GM21360 (cell line): ENCODE results near the gene RCSD1.

ENCODE experiments used
- ATAC-seq: cut with Tn5 transposase; IDR thresholded peaks from one replicate; pipeline ENCODE4 v1.9.1; 2021; ENCODE audit warnings: mild to moderate bottlenecking, moderate library complexity; ENCODE audit not compliant: unreplicated experiment

The RCSD1 gene

DNA sequence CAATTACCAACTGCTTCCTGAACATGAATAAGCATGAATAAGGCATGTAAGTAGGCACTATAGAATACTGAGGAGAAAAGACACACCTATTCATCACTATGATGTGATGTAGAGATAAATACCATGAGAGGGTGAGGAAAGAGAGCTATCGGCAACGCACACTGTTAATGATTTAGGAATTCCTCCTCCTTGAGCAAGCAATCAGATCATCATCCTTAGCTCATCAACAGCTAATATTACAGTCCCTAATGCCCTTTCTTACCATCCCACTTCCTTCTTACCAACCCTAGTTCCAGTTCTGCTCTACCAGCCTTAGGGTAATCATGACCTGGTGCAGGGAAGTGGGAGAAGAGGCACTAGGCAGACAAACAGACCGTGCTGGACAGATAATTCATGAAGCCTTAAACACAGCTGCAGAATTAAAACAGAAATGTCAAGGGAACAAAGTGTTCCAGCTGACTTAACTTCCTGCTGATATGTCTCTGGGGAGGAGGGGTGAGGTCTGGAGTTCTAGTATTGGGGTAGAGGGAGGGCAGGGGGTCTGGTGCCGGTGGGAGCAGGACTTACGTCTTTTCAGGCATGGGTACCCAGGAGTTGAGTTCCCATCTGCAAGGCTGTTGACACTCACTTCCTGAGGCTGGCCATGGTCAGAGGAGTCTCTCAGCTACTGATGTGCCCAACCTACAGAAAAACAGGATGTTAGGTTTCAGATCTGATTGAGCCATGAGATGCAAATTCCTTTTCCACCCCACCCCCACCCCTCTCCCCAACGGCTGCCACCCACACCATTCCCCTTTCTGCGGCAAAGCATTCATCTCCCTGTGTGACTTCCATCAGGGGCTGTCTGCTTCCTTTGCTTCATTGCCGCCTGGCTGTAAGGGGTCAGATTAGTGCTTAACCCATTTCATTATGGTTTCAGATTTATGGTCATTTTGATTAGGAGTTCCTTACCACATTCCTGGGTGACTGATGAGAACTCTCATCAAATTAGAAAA, 12.6 kb upstream of the RCSD1 start:
- peak; percentile 72 for ATAC-seq

DNA sequence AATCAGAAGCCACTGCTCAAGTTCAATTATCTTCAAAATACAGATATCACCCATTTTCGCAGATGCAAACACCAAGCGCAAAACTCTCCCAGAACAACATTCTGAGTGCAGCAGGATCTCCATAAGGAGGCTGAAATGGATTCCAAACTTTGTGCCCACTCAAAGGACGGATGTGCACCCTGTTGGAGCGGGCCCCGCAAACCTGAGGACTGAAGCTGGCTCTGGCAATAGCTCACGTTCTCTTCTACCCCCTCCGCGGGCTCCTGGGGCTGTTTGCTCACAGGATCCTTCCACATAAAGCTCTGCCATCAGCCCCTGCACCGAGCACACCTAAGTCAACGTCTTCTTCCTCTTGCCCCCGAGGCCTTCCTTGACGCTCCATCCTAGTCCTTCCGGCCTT, 11.7 kb upstream of the RCSD1 start:
- ATAC-seq, result no peak

DNA sequence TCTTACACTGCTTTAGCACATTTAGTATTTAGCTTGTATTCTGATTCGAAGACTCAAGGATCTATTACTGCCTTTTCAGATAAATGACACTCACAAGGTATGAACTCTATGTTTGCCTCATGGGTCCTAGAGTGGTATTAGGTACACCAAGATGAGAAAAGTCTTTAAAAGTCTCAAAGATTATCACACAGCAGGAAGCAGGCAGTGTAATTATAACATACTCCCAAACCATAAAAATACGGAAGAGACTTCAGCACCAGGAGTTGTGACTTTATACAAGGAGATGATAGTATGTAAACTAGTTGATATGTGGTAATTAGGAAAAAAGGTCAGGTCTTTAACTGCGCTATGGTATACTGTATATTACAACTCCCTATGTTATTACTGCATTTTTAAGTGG, 11.2 kb upstream of the RCSD1 start:
- ATAC-seq, result no peak

DNA sequence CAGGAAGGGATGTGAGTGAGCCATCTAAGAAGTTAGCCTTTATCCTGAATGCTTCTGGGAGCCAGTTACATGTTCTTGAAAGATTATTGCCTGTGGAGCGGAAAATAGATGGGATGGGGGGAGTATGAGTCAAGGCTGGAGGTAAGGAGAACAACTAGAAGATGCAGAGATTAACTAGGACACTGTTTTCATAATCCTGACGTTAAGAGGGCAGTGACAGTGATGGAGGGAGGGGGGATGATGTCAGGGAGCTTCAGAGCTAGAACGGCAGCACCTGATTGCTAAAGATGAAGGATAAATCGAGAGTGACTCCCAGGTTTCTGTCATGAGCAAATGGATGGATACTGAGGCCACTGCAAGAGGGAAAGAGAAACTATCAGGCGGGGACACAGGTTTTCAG, 10.0 kb upstream of the RCSD1 start:
- ATAC-seq, result no peak

DNA sequence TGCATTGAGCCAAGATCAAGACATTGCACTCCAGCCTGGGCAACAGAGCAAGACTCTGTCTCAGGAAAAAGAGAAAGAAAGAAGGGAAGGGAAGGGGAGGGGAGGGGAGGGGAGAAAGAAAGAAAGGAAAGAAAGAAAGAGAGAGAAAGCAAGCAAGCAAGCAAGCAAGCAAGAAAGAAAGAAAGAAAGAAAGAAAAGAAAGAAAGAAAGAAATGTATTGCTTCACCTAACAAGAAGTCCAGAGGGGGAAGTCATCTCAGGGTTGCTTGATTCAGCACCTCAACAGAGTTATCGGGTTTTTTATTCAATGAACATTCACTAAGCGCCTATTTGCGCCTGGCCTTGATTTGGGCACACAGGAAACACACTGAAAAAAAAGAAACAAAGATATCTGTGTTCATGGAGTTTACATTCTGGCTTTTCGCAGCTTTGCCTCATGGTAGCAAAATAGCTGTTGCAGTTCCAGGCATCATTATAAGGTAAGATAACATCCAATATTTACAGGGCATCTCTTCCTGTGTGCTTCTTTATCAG, 8.2 kb upstream of the RCSD1 start:
- no peak for ATAC-seq

DNA sequence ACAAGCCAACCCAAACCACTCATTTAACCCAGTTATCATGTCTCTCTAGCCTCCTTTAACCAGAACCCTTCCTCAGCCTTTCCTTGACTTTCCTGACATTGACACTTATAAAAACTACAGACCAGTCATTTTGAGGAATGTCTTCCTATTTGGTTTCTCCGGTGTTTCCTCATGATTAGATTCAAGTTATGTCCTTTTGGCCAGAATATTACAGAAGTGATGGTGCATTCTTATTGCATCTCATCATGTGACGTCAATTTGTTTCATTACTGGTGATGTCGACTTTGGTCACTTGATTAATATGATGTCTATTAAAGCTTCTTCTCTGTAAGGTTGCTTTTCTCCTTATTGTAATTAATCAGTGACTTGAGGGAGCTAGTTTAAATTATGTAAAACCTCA, 6.1 kb upstream of the RCSD1 start:
- no peak for ATAC-seq

DNA sequence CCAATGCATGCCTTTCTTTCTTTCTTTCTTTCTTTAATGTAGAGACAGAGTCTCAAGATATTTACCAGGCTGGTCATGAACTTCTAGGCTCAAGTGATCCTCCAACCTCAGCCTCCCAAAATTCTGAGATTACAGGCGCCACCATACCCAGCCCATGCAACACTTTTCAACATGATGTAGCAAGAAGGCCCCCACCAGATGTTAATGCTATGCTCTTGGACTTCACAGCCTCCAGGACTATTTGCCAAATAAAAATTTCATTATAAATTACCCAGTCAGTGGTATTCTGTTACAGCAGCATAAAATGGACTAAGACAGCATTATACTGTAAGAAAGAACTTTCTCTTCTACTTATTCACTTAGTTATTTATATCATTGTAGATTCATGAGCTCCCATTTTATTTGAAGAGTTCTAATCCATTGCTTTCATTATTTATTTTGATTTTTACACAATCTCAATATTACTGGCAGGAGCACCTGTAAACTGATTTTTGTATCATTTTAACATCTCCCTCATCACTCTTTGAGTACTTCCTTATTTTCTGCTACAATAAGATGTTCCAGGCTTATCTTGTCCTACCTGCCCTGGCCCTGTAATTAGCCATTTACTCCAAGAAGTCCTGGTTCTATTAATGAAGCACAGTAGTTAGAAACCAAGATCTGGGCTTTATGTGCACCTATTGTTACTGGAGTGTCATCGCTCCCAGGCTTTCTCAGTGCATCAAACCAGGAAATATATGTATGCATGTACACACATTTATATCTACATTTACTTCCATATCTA, 4.8 kb upstream of the RCSD1 start:
- ATAC-seq, result no peak

DNA sequence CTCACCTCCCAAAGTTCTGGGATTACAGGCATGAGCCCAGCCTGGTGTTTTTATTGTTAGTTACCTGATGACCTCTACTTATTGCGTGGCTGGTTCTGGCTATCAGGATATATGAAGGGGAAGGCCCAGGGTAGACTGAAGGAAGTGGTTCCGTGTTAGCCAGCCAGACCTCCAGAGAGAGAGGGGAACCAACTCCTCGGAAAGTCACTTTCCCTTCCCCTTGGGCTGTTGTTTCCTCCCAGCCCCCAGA, 2.5 kb upstream of the RCSD1 start:
- ATAC-seq, result no peak

DNA sequence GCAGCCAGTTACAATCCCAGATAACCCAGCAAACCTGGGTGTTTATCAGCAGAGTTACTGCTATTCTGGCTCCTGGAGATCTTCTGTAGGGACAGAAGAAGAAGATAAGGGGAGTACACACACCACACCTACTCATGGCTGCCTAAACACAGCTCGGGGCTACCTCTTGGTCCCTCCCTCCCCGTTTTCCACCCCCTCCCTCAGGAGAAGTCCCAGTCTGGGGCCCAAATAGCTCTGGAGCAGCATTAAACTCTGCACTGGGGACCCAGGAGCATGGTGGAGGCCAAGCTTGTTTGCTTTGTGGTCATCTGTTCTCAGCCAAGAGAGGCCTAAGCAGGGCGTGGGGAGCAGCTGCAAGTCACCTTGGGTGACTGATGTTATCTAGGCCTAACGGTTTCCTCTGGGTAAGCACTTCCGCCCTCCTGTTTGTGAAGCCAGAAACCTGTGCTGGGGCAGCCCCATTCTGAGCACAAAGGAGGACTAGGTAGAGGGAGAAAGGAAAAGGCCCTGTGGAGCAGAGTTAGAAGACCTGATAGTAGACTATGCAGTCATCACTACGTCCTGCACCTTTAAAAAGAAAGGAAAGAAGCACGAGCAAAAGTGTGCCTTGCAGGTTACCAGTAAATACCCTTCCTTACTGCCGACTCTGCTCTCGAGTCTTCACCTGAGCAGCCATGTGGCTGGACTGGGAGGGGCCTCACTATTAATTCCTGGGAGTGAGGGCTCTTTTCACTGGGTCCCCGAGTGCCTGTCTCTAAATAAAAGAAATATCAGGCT, 2.0 kb upstream of the RCSD1 start:
- ATAC-seq, result peak; percentile 62

DNA sequence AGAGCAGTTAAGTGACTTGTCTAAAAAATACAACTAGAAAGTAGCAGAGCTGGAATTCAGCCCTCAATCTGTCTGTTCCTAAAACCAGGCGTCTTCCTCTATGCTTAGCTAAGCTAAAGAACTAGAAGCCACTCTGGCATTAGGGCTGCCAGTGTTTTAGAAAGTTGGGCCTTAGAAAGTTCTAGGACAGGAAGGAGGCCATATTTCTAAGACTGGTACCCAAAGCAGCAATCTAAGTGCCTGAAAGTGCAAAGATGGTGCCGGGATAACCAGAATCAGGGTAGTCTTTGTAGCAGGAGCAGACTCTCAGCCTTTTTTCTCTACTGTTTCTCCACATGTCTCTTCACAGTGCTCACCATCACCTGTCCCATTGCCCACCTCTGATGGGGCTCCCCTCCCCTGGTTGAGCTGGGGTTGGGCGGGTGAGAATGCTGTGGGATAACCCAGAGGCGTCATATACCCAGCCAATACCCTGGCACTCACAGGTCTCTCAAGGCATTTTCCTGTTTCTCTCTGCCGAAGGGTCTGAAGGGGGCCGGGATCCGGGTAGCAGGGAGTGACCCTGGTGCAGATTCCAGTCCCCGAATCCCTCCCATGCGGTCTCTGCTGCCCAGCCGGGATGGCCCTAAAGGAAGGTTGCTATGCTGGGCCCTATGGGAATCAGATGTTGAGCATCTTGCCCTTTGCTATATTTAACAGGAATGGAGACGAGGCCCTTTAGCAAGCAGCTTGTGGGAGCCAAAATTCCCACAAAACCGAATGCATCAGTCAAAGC, 1.1 kb upstream of the RCSD1 start:
- no peak for ATAC-seq

DNA sequence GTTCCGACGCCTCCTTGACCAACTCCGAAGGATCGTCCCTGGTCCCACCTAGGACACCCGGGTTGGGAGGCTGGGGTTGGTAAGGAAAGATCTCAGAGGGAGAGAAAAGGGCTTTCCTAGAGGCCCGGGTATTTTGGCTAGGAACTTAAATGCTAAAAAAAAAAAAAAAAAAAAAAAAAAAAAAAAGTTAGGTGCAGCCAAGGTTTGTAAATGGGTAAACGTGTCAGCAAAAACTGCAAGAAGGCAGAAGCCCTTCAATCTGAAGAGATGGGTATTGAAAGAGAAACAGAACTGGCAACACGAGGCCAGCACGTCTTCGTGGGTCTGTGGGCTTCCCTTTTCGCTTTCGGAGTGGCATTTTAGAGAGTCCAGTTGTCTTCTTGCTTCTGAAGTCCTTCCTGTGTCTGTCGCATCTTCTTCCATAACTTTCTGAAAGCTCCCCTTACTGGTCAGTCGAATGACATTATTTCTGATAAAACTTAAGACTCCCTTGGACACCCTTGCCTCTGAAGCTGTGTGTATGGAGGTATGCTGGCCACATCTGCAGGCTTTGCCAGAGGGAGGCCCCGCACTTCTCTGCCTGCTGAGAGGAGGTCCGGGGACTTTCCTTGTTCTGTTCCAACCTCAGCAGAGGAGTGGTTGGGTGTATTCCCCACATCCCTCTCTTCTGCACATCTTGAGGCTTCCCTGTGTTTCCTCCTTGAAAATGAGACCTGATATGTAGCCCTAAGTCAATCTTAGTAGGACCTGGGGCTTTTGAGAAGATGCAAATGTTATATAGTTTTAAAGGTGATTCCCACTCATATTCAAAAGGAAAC, 745 bp downstream of the RCSD1 start:
- ATAC-seq, result no peak

DNA sequence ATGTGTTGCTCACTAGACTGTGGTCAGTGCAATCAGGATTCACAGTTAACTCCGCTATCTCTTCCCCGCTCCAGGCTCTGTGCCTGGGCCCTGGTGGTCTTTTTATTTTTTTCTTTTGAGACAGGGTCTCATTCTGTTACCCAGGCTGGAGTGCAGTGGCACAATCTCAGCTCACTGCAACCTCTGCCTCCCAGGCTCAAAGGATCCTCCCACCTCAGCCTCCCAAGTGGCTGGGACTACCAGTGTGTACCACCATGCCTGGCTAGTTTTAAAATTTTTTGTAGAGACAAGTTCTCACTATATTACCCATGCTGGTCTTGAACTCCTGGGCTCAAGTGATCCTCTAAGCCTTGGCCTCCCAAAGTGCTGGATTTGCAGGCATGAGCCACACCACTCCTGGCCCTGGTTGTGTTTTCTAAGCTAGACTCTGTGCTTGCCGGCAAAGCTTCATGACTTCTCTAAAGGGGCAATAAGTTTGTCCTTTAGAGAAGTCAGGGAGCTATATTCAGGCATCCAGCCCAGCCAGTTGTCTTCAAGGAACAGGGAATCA, 1.4 kb downstream of the RCSD1 start:
- no peak for ATAC-seq

DNA sequence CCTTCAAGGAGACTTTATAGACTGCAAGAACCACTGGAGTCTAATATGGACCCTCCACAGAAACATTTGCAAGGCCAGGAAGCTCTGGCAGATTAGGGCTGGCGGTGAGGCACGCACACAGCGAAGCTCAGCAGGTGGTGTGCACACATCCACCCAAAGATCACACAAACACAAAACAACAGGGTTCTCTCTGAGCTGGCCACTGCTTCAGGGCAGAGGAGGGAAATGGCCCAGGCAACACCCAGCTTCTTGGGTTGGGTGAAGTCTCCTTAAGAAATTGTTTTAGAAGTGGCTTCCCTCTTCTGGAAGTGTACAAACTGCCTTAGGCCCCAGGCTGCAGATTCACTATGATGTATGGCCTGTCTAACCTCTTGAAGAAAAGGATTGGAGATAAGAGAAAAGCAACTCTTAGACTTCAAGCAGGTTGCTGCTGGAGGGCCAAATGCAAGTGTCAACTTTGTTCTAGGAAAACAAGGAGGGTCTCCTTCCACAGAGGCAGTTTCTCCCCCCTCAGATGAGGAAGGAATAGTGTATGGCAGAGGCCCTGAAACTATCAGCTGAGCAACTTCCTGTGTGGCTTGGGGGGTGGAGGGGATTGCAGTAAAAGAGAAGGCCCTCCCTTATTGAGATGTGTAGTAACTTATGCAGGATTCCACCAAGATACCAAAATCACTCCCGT, 2.0 kb downstream of the RCSD1 start:
- no peak for ATAC-seq

DNA sequence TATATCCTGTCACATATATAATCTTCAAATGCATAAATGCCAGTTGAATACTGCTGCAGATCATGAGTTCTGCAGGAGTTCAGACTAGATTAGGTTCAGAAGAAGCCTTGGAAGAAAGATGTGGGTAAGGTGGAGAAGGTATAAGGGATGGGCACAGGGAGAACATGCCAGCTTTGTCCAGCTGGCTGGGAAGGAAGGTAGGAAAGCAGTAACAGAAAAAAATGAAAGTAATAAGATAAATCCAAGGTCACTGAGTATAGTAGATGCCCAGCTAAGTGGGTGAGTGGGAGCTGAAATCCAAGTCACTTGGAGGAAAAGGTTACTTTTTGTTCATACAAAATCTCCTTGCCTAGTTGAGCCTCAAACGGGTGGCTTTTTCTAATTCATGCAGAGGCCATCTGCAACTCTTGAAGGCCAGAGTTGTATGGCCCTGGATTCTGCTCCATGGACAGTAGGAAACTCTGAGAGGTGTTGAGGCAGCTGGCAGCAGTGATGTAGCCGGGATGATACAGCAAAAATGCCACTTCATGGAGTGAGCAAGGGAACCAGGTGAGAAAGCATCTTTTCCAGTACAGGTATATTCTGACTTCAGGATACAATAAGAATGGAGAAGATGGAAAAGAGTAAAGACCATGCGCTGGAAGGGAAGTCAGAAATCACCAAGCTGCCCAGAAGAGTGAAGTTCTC, 3.4 kb downstream of the RCSD1 start:
- no peak for ATAC-seq

DNA sequence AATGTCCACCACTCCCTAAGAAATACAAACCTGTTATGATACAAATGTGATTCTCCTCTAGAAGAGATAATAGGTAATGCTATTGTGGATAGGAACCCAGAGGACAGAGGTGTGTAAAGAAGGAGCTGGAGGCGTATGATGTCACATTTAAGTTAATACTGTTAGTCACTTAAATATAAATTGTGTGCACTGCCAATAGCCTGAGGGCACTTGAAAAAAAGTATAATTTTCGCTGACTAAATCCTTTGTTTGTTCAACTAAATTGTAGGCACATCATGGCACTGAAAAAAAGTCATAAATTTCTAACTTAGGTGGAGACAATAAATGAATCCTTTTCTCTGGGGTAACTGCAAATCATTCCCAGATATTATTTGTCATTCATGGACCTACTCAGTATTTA, 4.4 kb downstream of the RCSD1 start:
- ATAC-seq, result no peak

DNA sequence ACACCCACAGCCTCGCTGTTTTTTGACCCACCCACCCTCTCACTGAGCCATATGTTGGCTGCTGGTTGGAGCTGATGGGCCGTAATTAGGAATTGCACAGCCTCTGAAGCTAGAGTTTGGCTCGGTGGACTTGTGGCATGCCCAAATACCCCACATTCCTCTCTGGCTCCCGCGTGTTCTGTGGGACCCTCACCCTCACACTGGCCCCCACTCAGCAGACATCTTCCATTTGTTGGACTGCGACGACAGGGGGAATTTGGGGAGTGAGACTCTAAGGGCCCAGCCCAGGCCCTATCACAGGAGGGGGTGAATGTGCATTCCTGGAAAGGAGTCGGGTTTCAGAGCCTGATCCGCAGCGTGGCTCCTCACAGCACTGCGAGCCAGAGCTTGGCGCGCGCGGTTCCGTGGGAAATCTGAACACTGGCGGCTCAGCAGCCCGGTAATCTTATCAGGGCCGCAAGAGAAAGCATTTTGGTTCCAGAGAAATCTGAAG, 5.2 kb downstream of the RCSD1 start:
- ATAC-seq, result no peak

DNA sequence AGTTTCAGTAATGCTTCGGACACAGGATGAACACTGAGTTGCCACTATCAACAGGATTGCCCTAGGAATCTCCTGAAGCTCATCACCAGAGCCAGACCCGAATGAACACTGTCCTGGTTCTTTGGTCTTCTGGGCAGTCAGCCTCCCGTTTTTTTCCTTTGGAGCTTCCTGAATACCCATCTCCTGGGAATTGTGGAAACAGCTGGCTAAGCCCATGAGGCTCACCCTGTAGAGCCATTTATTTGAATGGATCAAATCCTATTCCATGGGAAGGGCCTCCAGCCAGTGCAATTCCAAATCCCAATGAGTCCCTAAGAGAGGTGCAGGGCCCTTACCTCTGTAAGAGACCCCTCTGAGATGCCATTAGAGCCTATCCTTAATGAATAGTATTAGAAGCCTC, 5.9 kb downstream of the RCSD1 start:
- no peak for ATAC-seq

DNA sequence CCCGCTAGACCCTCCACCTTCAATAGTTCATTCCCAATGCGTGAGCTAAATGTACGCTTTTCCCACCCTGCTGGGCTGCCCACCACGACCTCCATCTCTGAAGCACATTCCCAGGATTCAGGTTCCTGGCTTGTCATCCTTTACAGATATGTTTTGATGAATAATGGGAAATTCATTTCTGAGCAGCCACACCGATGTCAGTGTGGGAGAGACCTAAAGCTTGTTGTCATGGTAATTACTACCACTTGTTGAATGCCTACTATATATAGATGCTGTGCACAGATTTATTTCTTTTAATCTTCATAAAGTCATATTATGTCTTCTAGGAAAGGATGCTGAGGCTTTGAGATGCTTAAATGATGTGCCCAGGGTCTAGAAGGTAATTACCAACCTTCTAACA, 8.0 kb downstream of the RCSD1 start:
- no peak for ATAC-seq
